SK-N-SH (cell line): ENCODE data around the gene HAUS3. TPM values are rescaled to one million over a fixed set of nuclear protein-coding genes. Genes with fewer than 3 reads are reported as not detected.

ENCODE experiments used
- CTCF ChIA-PET: fragments of 300-600, 350-600 bp; formaldehyde crosslinking; extraction: SDS; loops from one replicate; lab custom pipeline; 2021; lab: Yijun Ruan, JAX
- POLR2A ChIA-PET: fragments of 350-600 bp; sonication (Branson Sonifier 250); formaldehyde crosslinking; extraction: SDS; loops from one replicate; lab custom pipeline; 2020; ENCODE audit warnings: antibody characterized with exemption, inconsistent platforms; lab: Yijun Ruan, JAX
- DNase-seq: peaks from one replicate; pipeline ENCODE4 v3.0.0; 2012
- H2AFZ ChIP-seq: fragments of 200-600 bp; sonication (generic); 2 replicates; pipeline ENCODE4 v1.8.1; 2016; ENCODE audit warnings: antibody characterized with exemption, mild to moderate bottlenecking, low read depth
- H3F3A ChIP-seq: fragments of 200-600 bp; sonication (generic); replicated peaks from 2 replicates; pipeline ENCODE3; 2016; ENCODE audit warnings: antibody characterized with exemption, mild to moderate bottlenecking; ENCODE audit not compliant: insufficient read depth
- H3K27ac ChIP-seq, 2 experiments: fragments of 200-500 bp in 1 of 2; fragments of 200-600 bp in 1 of 2; sonication (Bioruptor generic) in 1 of 2; sonication (generic), shearing (Covaris generic) in 1 of 2; 2 replicates each; pipeline versions ENCODE4 v1.5.1 to v1.6.1; 2014 to 2016; ENCODE audit warnings: low read depth in 2 of 2, inconsistent platforms in 1 of 2, low read length in 1 of 2, mild to moderate bottlenecking in 1 of 2, mixed read lengths in 1 of 2
- H3K27me3 ChIP-seq: fragments of 200-600 bp; sonication (generic), shearing (Covaris generic); 2 replicates; pipeline ENCODE4 v1.6.1; 2016; ENCODE audit warnings: mixed run types; ENCODE audit not compliant: insufficient read depth
- H3K36me3 ChIP-seq, 2 experiments: fragments of 200-500 bp in 1 of 2; fragments of 200-600 bp in 1 of 2; sonication (Bioruptor generic) in 1 of 2; sonication (generic) in 1 of 2; replicated peaks in 1 of 2; 2 replicates each; pipeline versions ENCODE3 to v1.5.1; 2014 to 2016; ENCODE audit warnings: low read length in 1 of 2, mild to moderate bottlenecking in 1 of 2; ENCODE audit not compliant: insufficient read depth in 2 of 2, control insufficient read depth in 1 of 2
- H3K4me1 ChIP-seq, 2 experiments: fragments of 200-500 bp in 1 of 2; fragments of 200-600 bp in 1 of 2; sonication (Bioruptor generic) in 1 of 2; sonication (generic), shearing (Covaris generic) in 1 of 2; 2 replicates each; pipeline versions ENCODE4 v1.5.1 to v1.6.1; 2014 to 2016; ENCODE audit warnings: low read depth in 1 of 2, low read length in 1 of 2, mixed run types in 1 of 2; ENCODE audit not compliant: insufficient read depth in 2 of 2, control insufficient read depth in 1 of 2
- H3K4me2 ChIP-seq: fragments of 200-600 bp; sonication (generic), shearing (Covaris generic); 2 replicates; pipeline ENCODE4 v1.6.1; 2017; ENCODE audit warnings: mixed run types
- H3K4me3 ChIP-seq, 2 experiments: fragments of 200-500 bp in 1 of 2; fragments of 200-600 bp in 1 of 2; sonication (Bioruptor generic) in 1 of 2; sonication (generic), shearing (Covaris generic) in 1 of 2; 2 replicates each; pipeline versions ENCODE4 v1.5.1 to v1.8.1; 2014 to 2016; ENCODE audit warnings: low read depth in 2 of 2, inconsistent platforms in 1 of 2, low read length in 1 of 2, mild to moderate bottlenecking in 1 of 2, mixed read lengths in 1 of 2, moderate library complexity in 1 of 2
- H3K79me2 ChIP-seq: fragments of 200-600 bp; sonication (generic); 2 replicates; pipeline ENCODE4 v1.8.1; 2017; ENCODE audit warnings: mild to moderate bottlenecking; ENCODE audit not compliant: insufficient read depth
- H3K9ac ChIP-seq: fragments of 200-600 bp; sonication (generic); 2 replicates; pipeline ENCODE4 v1.6.1; 2017; ENCODE audit warnings: mixed run types
- H3K9me2 ChIP-seq: fragments of 200-600 bp; sonication (generic); 2 replicates; pipeline ENCODE4 v1.6.1; 2017; ENCODE audit warnings: mixed run types
- H3K9me3 ChIP-seq: fragments of 200-600 bp; sonication (generic); 2 replicates; pipeline ENCODE4 v1.6.1; 2017; ENCODE audit warnings: mixed run types, mild to moderate bottlenecking, moderate library complexity
- H4K20me1 ChIP-seq: fragments of 200-600 bp; sonication (generic); 2 replicates; pipeline ENCODE4 v1.6.1; 2017; ENCODE audit warnings: mild to moderate bottlenecking, mixed run types; ENCODE audit not compliant: insufficient read depth
- CTCF ChIP-seq: fragments of 200-600 bp; sonication (generic); IDR thresholded peaks from 2 replicates; pipeline ENCODE4 v1.6.1; 2017; ENCODE audit warnings: antibody characterized with exemption, mild to moderate bottlenecking, moderate library complexity
- EP300 ChIP-seq, 2 experiments: IDR thresholded peaks; 2 replicates each; pipeline versions ENCODE4 v1.4.0 to v1.6.1; 2012; ENCODE audit warnings: borderline replicate concordance in 1 of 2, low read depth in 1 of 2, low read length in 1 of 2
- EZH2phosphoT487 ChIP-seq: fragments of 200-600 bp; sonication (generic); IDR thresholded peaks from 2 replicates; pipeline ENCODE4 v1.6.1; 2017; ENCODE audit warnings: low read depth, mixed run types, mild to moderate bottlenecking, antibody characterized with exemption, moderate library complexity, borderline replicate concordance
- FOSL2 ChIP-seq: IDR thresholded peaks from 2 replicates; pipeline ENCODE4 v1.4.0; 2012; ENCODE audit warnings: low read depth, mild to moderate bottlenecking, moderate library complexity, borderline replicate concordance
- FOXJ3 ChIP-seq: sonication (generic); formaldehyde crosslinking; IDR thresholded peaks from 2 replicates; pipeline ENCODE4 v1.5.1; 2020; ENCODE audit warnings: mild to moderate bottlenecking, missing genetic modification reagents
- GABPA ChIP-seq: IDR thresholded peaks from 2 replicates; pipeline ENCODE4 v1.4.0; 2012; ENCODE audit warnings: low read depth, mild to moderate bottlenecking
- IRF3 ChIP-seq: fragments of 150-350 bp; IDR thresholded peaks from 2 replicates; pipeline ENCODE4 v1.6.1; 2016; ENCODE audit warnings: mild to moderate bottlenecking, low read depth, low read length
- JUND ChIP-seq: IDR thresholded peaks from 2 replicates; pipeline ENCODE4 v1.4.0; 2012
- MEF2A ChIP-seq: IDR thresholded peaks from 2 replicates; pipeline ENCODE4 v1.4.0; 2012; ENCODE audit warnings: low read depth, borderline replicate concordance
- MXI1 ChIP-seq: IDR thresholded peaks from 2 replicates; pipeline ENCODE4 v1.6.1; 2012; ENCODE audit warnings: mild to moderate bottlenecking, low read depth, low read length, improper control_type of control experiment
- RAD21 ChIP-seq: IDR thresholded peaks from 2 replicates; pipeline ENCODE4 v1.6.1; 2012; ENCODE audit warnings: mild to moderate bottlenecking, low read length
- RXRA ChIP-seq: IDR thresholded peaks from 2 replicates; pipeline ENCODE4 v1.4.0; 2012; ENCODE audit warnings: low read depth, mild to moderate bottlenecking, borderline replicate concordance
- TCF12 ChIP-seq: IDR thresholded peaks from 2 replicates; pipeline ENCODE4 v1.4.0; 2012
- TEAD4 ChIP-seq: IDR thresholded peaks from 2 replicates; pipeline ENCODE4 v1.4.0; 2012; ENCODE audit warnings: mild to moderate bottlenecking, borderline replicate concordance; ENCODE audit not compliant: insufficient read depth
- YY1 ChIP-seq: IDR thresholded peaks from 2 replicates; pipeline ENCODE4 v1.4.0; 2012; ENCODE audit warnings: low read depth, mild to moderate bottlenecking
- ZBTB33 ChIP-seq: IDR thresholded peaks from 2 replicates; pipeline ENCODE4 v1.4.0; 2012; ENCODE audit warnings: low read depth, borderline replicate concordance
- WGBS: methylation state at CpG from one replicate; pipeline ENCODE4 v1.1.6; 2017; ENCODE audit warnings: low lambda C conversion rate; 5-methylcytosine and 5-hydroxymethylcytosine counted together
- polyA plus RNA-seq, 3 experiments: library from polyadenylated mRNA; depleted of rRNA; stranded (reverse); fragments of >200 nt; gene quantifications; 2 replicates each; pipeline ENCODE4 v1.2.3, GENCODE V29; 2012
- TF ChIP-seq, protein P1 (sequence below): IDR thresholded peaks from 2 replicates; pipeline ENCODE4 v1.4.0; 2012; ENCODE audit warnings: low read depth
- TF ChIP-seq, protein P2 (sequence below): IDR thresholded peaks from 2 replicates; pipeline ENCODE4; 2012

HAUS3 gene
- polyA plus RNA-seq, 1 of the 3 experiments (the other 2 are of a cell fraction): 6.3 TPM

GRCh38 chr4:2289955-2290333, 48.0 kb upstream of the HAUS3 start:
- WGBS: 40% methylated on average over 1 of the region's 11 CpGs

DNA sequence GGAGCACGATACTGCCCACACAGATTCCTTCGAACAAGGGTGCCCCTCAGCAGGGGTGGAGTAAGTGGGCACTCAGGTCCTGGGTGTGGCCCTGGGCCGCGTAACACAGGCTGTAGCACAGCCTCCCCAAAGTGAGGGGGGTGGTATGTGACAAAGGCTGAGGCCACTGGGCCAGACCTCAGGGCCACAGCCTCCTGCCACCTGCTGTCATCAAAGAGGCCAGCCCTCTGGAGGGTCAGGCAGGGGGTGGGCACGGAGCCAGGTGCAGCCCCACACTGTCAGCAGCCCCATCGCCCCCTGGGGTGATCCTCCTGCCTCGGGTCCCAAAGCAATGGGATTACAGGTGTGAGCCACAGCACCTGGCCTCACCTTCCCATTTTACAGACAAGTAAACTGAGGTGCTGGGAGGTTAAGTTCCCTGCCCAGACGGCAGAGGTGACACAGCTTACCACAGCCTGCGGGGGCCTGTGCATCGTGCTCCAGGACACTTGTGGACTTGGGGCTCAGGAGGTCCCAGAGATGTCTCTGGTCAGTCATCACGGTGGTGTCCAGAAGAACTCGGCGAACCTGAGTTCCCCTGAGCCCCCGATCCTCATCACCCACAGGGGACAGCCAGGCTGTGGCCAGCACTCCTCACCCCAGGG, 47.5 kb upstream of the HAUS3 start:
- H3K9me2 ChIP-seq: no peaks in the 10 kb centered on the region
- H3F3A ChIP-seq: no peaks in the 10 kb centered on the region
- H3K4me1 ChIP-seq: peaks cover 8 to 47% of the 10 kb centered on the region in 2 experiments; a peak in 3 of 4 replicates
- 77% methylated on average over 8 of the region's 14 CpGs for WGBS
- H3K27ac ChIP-seq: no peak overlapping the region; a peak in 1 of 4 replicates
- CTCF ChIA-PET: interaction anchor here (1.3 to 1.6 kb wide), 2 partner anchors 45 to 173 kb away, joined by 3 to 4 read pairs; no protein-coding TSS in a partner anchor
- no peak overlapping the region for H3K9ac ChIP-seq
- H3K79me2 ChIP-seq: no peaks in the 10 kb centered on the region
- H2AFZ ChIP-seq: no peak overlapping the region
- H4K20me1 ChIP-seq: no peaks in the 10 kb centered on the region
- POLR2A ChIA-PET: no interaction called here
- no peaks in the 10 kb centered on the region for H3K27me3 ChIP-seq
- DNase-seq: no peak
- no peaks in the 10 kb centered on the region for H3K9me3 ChIP-seq
- no peak overlapping the region for H3K4me3 ChIP-seq
- no peak overlapping the region for H3K4me2 ChIP-seq
- H3K36me3 ChIP-seq: no peaks in the 10 kb centered on the region
- TF ChIP-seq RAD21 (no peak), CTCF (no peak), FOSL2 (no peak), TEAD4 (no peak), MXI1 (no peak), EZH2phosphoT487 (no peak), RXRA (no peak), MEF2A (no peak), TCF12 (no peak), ZBTB33 (no peak), EP300 (IDR thresholded peaks at IDR 0.05; ENCODE audit: borderline replicate concordance in 1 of 2, low read depth in 1 of 2, low read length in 1 of 2) (no peak), FOXJ3 (CRISPR knock-in tag) (no peak), IRF3 (no peak), GABPA (no peak), JUND (no peak), YY1 (no peak)
- TF ChIP-seq, protein P1, sequence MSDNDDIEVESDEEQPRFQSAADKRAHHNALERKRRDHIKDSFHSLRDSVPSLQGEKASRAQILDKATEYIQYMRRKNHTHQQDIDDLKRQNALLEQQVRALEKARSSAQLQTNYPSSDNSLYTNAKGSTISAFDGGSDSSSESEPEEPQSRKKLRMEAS: no peak

More at GRCh38 chr4:2289955-2290333, 48.0 kb upstream of the HAUS3 start:
- no peaks in the 10 kb centered on the region for H3F3A ChIP-seq
- peaks cover 8 to 47% of the 10 kb centered on the region in 2 experiments; a peak in 3 of 4 replicates for H3K4me1 ChIP-seq
- no peak for DNase-seq
- H3K27ac ChIP-seq: no peak overlapping the region; a peak in 1 of 4 replicates
- no peak overlapping the region for H2AFZ ChIP-seq
- CTCF ChIA-PET: interaction anchor here (1.3 to 1.6 kb wide), 2 partner anchors 46 to 173 kb away, joined by 3 to 4 read pairs; no protein-coding TSS in a partner anchor
- no peak overlapping the region for H3K4me3 ChIP-seq
- H3K27me3 ChIP-seq: no peaks in the 10 kb centered on the region
- POLR2A ChIA-PET: no interaction called here
- H3K79me2 ChIP-seq: no peaks in the 10 kb centered on the region
- H3K4me2 ChIP-seq: no peak overlapping the region
- H3K9ac ChIP-seq: no peak overlapping the region
- H3K9me2 ChIP-seq: no peaks in the 10 kb centered on the region
- no peaks in the 10 kb centered on the region for H3K36me3 ChIP-seq
- H3K9me3 ChIP-seq: no peaks in the 10 kb centered on the region
- TF ChIP-seq, protein P1: no peak
- no peak for TF ChIP-seq EP300 (IDR thresholded peaks at IDR 0.05; ENCODE audit: borderline replicate concordance in 1 of 2, low read depth in 1 of 2, low read length in 1 of 2)
- no peak for TF ChIP-seq YY1
- TF ChIP-seq FOSL2: no peak
- no peak for TF ChIP-seq RAD21
- TF ChIP-seq, protein P2, sequence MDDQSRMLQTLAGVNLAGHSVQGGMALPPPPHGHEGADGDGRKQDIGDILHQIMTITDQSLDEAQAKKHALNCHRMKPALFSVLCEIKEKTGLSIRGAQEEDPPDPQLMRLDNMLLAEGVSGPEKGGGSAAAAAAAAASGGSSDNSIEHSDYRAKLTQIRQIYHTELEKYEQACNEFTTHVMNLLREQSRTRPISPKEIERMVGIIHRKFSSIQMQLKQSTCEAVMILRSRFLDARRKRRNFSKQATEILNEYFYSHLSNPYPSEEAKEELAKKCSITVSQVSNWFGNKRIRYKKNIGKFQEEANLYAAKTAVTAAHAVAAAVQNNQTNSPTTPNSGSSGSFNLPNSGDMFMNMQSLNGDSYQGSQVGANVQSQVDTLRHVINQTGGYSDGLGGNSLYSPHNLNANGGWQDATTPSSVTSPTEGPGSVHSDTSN: no peak
- no peaks in the 10 kb centered on the region for H4K20me1 ChIP-seq
